ENCODE measurements around the gene ARRB2. TPM values are rescaled to one million over a fixed set of nuclear protein-coding genes. Genes with fewer than 3 reads are reported as not detected.

Gene ARRB2
- total and polyA plus RNA-seq, 4 donors: 11.8 to 16.5 (median 13.9) TPM

GRCh38 chr17:4672751-4673150 lies 37.7 kb upstream of the ARRB2 start:
- TF ChIP-seq TAF1 (conservative IDR thresholded peaks at IDR 0.05) (no peak), RAD21 (IDR thresholded peaks at IDR 0.05) (no peak), HNF4A (conservative IDR thresholded peaks at IDR 0.05) (no peak), GABPA (IDR thresholded peaks at IDR 0.05 in 1 of 2, conservative IDR thresholded peaks at IDR 0.05 in 1 of 2) (no peak), CTCF (IDR thresholded peaks at IDR 0.05; ENCODE audit: low read depth, low read length, missing input control) (no peak), JUND (IDR thresholded peaks at IDR 0.05) (no peak), FOXA2 (IDR thresholded peaks at IDR 0.05) (no peak), NR2F2 (IDR thresholded peaks at IDR 0.05) (no peak), SP1 (IDR thresholded peaks at IDR 0.05) (no peak), FOXA1 (IDR thresholded peaks at IDR 0.05) (no peak), MAX (IDR thresholded peaks at IDR 0.05) (no peak), ZBTB33 (IDR thresholded peaks at IDR 0.05) (no peak), EGR1 (IDR thresholded peaks at IDR 0.05; ENCODE audit: low read depth in 2 of 2) (no peak), YY1 (IDR thresholded peaks at IDR 0.05) (no peak), HNF4G (IDR thresholded peaks at IDR 0.05) (no peak), RXRA (IDR thresholded peaks at IDR 0.05) (no peak)
- TF ChIP-seq, protein P1, sequence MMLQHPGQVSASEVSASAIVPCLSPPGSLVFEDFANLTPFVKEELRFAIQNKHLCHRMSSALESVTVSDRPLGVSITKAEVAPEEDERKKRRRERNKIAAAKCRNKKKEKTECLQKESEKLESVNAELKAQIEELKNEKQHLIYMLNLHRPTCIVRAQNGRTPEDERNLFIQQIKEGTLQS (IDR thresholded peaks at IDR 0.05): no peak
- TF ChIP-seq, protein P2, sequence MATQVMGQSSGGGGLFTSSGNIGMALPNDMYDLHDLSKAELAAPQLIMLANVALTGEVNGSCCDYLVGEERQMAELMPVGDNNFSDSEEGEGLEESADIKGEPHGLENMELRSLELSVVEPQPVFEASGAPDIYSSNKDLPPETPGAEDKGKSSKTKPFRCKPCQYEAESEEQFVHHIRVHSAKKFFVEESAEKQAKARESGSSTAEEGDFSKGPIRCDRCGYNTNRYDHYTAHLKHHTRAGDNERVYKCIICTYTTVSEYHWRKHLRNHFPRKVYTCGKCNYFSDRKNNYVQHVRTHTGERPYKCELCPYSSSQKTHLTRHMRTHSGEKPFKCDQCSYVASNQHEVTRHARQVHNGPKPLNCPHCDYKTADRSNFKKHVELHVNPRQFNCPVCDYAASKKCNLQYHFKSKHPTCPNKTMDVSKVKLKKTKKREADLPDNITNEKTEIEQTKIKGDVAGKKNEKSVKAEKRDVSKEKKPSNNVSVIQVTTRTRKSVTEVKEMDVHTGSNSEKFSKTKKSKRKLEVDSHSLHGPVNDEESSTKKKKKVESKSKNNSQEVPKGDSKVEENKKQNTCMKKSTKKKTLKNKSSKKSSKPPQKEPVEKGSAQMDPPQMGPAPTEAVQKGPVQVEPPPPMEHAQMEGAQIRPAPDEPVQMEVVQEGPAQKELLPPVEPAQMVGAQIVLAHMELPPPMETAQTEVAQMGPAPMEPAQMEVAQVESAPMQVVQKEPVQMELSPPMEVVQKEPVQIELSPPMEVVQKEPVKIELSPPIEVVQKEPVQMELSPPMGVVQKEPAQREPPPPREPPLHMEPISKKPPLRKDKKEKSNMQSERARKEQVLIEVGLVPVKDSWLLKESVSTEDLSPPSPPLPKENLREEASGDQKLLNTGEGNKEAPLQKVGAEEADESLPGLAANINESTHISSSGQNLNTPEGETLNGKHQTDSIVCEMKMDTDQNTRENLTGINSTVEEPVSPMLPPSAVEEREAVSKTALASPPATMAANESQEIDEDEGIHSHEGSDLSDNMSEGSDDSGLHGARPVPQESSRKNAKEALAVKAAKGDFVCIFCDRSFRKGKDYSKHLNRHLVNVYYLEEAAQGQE (IDR thresholded peaks at IDR 0.05): no peak
- Histone ChIP-seq H3K27ac (ENCODE audit: low read depth in 1 of 2, low read length in 2 of 2) (no peak overlapping the region), H3K9ac (ENCODE audit: low read depth in 1 of 2, low read length in 2 of 2) (no peak overlapping the region), H3K4me3 (ENCODE audit: low read depth in 1 of 3, low read length in 3 of 3) (no peak overlapping the region), H3K9me3 (ENCODE audit: control insufficient read depth in 4 of 4, low read length in 3 of 4) (no peaks in the 10 kb centered on the region), H3K4me1 (ENCODE audit: control insufficient read depth in 4 of 4, insufficient read depth in 4 of 4, low read length in 3 of 4) (no peaks in the 10 kb centered on the region), H3K27me3 (ENCODE audit: control insufficient read depth in 4 of 4, insufficient read depth in 4 of 4, low read length in 3 of 4) (no peaks in the 10 kb centered on the region), H3K36me3 (ENCODE audit: control insufficient read depth in 4 of 4, insufficient read depth in 3 of 4, low read depth in 1 of 4, low read length in 3 of 4) (peaks cover 20 to 62% (median 30%) of the 10 kb centered on the region in 4 donors)
- DNase-seq (ENCODE audit: low spot score): no peak
- 92% methylated on average over 8 of the region's 8 CpGs for WGBS
